K562 (cell line): ENCODE results near the gene ARPC1A. TPM values are rescaled to one million over a fixed set of nuclear protein-coding genes. Genes with fewer than 3 reads are reported as not detected.

ENCODE experiments used
- CHD2 ChIP-seq: IDR thresholded peaks from 2 replicates; pipeline ENCODE4 v1.6.1; 2011; ENCODE audit warnings: low read depth, low read length
- FOXJ2 ChIP-seq: fragments of 200-800 bp; sonication (Bioruptor generic); IDR thresholded peaks from 2 replicates; pipeline ENCODE4 v1.6.1; 2016; ENCODE audit warnings: missing genetic modification characterization, missing compliant biosample characterization
- GATA2 ChIP-seq: sonication (generic); formaldehyde crosslinking; IDR thresholded peaks from 2 replicates; pipeline ENCODE4 v1.4.0; 2020; ENCODE audit warnings: mild to moderate bottlenecking, missing genetic modification reagents
- HNRNPL ChIP-seq: fragments of 200-400 bp; formaldehyde crosslinking; IDR thresholded peaks from 2 replicates; pipeline ENCODE4 v1.6.1; 2017; ENCODE audit warnings: low read depth, mild to moderate bottlenecking, low read length
- MAFF ChIP-seq: IDR thresholded peaks from 2 replicates; pipeline ENCODE4 v1.6.1; 2012; ENCODE audit warnings: low read length, improper control_type of control experiment
- MXI1 ChIP-seq: IDR thresholded peaks from 2 replicates; pipeline ENCODE4 v1.6.1; 2011; ENCODE audit warnings: low read depth, mild to moderate bottlenecking, improper control_type of control experiment, low read length
- RUNX1 ChIP-seq: sonication (generic); IDR thresholded peaks from 2 replicates; pipeline ENCODE4 v1.6.1; 2016; ENCODE audit warnings: antibody characterized with exemption, low read depth
- STAG1 ChIP-seq: sonication (generic); formaldehyde crosslinking; IDR thresholded peaks from 2 replicates; pipeline ENCODE4 v1.5.0; 2020; ENCODE audit warnings: missing genetic modification reagents, borderline replicate concordance
- U2AF2 ChIP-seq: fragments of 200-400 bp; formaldehyde crosslinking; optimal IDR thresholded peaks from 2 replicates; pipeline ENCODE3; 2017; ENCODE audit warnings: low read depth, mild to moderate bottlenecking, low read length
- ZNF140 ChIP-seq: fragments of 250-450 bp; sonication (Bioruptor Pico); IDR thresholded peaks from 2 replicates; pipeline ENCODE4 v1.8.0; 2021; ENCODE audit warnings: moderate library complexity, mild to moderate bottlenecking, inconsistent platforms
- ZNF316 ChIP-seq: fragments of 450-650 bp; IDR thresholded peaks from 2 replicates; pipeline ENCODE4 v1.6.1; 2016
- ZNF696 ChIP-seq: fragments of 250-450 bp; sonication (Bioruptor Pico); conservative IDR thresholded peaks from 2 replicates; pipeline ENCODE4 v1.4.0; 2020; ENCODE audit warnings: mild to moderate bottlenecking, moderate library complexity
- polyA plus RNA-seq, 8 experiments: library from polyadenylated mRNA; depleted of rRNA in 4 of 8; stranded (reverse) in 5 of 8; unstranded in 3 of 8; fragments of >200 nt; fragmentation: Nextera tagmentation in 2 of 8; fragmentation: Illumina TruSeq in 1 of 8; extraction: Ambion mirVana in 2 of 8; extraction: Trizol in 1 of 8; gene quantifications; 2 replicates each; pipeline versions ENCODE4 v1.2.1 to v1.2.3, GENCODE V29; 2011 to 2014; ENCODE audit warnings: inconsistent platforms in 1 of 8, missing spikeins in 1 of 8
- total RNA-seq, 7 experiments: library from RNA; depleted of rRNA in 6 of 7; stranded (reverse); fragments of >200 nt in 6 of 7; fragmentation: Illumina TruSeq in 2 of 7; extraction: Trizol in 2 of 7; gene quantifications; 2 replicates each; pipeline versions ENCODE4 v1.2.1 to v1.2.3, GENCODE V29; 2011 to 2021; ENCODE audit warnings: low replicate concordance in 1 of 7
- TF ChIP-seq, protein P1 (sequence below): fragments of 450-650 bp; IDR thresholded peaks from 2 replicates; pipeline ENCODE4 v1.6.1; 2018; ENCODE audit not compliant: partially characterized antibody
- TF ChIP-seq, protein P2 (sequence below): fragments of 450-650 bp; IDR thresholded peaks from 2 replicates; pipeline ENCODE4 v1.6.1; 2017; ENCODE audit warnings: mild to moderate bottlenecking, moderate library complexity
- TF ChIP-seq, protein P3 (sequence below): fragments of 450-650 bp; IDR thresholded peaks from 2 replicates; pipeline ENCODE4 v1.6.1; 2016

ARPC1A gene
- total and polyA plus RNA-seq, 9 of the 15 experiments (the other 6 are each of a cell fraction or from before 2014, with no cell fraction given), result 39.5 to 151 (median 86.1) TPM

DNA sequence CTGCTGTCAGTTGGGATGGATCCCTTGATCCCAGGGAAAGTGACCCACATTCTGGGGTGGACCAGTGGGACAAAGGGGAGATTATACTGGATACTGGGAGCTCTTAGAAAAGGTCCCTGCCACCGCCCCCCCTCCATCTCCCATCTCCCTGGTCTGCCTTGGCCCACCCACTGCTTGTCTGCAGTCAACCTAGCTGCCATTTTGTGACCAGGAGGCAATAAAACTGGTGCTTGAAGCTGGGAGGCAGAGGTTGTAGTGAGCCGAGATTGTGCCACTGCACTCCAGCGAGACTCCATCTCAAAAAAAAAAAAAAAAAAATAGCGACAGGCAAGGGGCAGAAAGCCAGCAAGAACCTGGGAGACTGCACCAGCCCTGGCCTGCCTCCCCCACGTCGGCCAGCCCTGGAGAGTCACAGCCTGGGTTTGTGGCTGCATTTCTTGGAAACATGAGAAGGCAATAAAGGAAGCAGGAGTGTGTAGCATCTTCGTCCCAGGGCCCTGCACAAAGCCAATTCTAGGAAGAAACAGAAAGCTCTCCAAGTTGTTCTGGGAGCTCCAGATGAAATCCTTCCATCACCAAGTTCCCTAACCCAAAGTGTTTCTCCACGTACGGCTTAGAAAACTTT, 44.2 kb downstream of the ARPC1A start (continued):
- TF ChIP-seq FOXJ2 (tag), result no peak
- no peak for TF ChIP-seq GATA2 (CRISPR knock-in tag)
- TF ChIP-seq, protein P1, sequence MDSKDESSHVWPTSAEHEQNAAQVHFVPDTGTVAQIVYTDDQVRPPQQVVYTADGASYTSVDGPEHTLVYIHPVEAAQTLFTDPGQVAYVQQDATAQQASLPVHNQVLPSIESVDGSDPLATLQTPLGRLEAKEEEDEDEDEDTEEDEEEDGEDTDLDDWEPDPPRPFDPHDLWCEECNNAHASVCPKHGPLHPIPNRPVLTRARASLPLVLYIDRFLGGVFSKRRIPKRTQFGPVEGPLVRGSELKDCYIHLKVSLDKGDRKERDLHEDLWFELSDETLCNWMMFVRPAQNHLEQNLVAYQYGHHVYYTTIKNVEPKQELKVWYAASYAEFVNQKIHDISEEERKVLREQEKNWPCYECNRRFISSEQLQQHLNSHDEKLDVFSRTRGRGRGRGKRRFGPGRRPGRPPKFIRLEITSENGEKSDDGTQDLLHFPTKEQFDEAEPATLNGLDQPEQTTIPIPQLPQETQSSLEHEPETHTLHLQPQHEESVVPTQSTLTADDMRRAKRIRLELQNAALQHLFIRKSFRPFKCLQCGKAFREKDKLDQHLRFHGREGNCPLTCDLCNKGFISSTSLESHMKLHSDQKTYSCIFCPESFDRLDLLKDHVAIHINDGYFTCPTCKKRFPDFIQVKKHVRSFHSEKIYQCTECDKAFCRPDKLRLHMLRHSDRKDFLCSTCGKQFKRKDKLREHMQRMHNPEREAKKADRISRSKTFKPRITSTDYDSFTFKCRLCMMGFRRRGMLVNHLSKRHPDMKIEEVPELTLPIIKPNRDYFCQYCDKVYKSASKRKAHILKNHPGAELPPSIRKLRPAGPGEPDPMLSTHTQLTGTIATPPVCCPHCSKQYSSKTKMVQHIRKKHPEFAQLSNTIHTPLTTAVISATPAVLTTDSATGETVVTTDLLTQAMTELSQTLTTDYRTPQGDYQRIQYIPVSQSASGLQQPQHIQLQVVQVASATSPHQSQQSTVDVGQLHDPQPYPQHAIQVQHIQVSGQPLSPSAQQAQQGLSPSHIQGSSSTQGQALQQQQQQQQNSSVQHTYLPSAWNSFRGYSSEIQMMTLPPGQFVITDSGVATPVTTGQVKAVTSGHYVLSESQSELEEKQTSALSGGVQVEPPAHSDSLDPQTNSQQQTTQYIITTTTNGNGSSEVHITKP, result peak; percentile 32
- TF ChIP-seq, protein P2, sequence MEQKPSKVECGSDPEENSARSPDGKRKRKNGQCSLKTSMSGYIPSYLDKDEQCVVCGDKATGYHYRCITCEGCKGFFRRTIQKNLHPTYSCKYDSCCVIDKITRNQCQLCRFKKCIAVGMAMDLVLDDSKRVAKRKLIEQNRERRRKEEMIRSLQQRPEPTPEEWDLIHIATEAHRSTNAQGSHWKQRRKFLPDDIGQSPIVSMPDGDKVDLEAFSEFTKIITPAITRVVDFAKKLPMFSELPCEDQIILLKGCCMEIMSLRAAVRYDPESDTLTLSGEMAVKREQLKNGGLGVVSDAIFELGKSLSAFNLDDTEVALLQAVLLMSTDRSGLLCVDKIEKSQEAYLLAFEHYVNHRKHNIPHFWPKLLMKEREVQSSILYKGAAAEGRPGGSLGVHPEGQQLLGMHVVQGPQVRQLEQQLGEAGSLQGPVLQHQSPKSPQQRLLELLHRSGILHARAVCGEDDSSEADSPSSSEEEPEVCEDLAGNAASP, result no peak
- no peak for TF ChIP-seq MXI1
- TF ChIP-seq RUNX1, result no peak
- TF ChIP-seq, protein P3, sequence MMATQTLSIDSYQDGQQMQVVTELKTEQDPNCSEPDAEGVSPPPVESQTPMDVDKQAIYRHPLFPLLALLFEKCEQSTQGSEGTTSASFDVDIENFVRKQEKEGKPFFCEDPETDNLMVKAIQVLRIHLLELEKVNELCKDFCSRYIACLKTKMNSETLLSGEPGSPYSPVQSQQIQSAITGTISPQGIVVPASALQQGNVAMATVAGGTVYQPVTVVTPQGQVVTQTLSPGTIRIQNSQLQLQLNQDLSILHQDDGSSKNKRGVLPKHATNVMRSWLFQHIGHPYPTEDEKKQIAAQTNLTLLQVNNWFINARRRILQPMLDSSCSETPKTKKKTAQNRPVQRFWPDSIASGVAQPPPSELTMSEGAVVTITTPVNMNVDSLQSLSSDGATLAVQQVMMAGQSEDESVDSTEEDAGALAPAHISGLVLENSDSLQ, result peak; percentile 24; the same call in 1 of the 2 replicates
- TF ChIP-seq U2AF2, result no peak
- no peak for TF ChIP-seq STAG1
- TF ChIP-seq ZNF140 (CRISPR knock-in tag), result no peak
- peak; percentile 63 for TF ChIP-seq ZNF316
- peak; percentile 56; the same call in 1 of the 2 replicates for TF ChIP-seq MAFF
- no peak for TF ChIP-seq CHD2
- TF ChIP-seq ZNF696 (CRISPR knock-in tag), result no peak
- TF ChIP-seq HNRNPL, result no peak
